ENCODE measurements around the gene METTL23.

GRCh38 chr17:76700270-76700616, 26.4 kb upstream of the METTL23 start:
- no peak for TF ChIP-seq EZH2phosphoT487 (IDR thresholded peaks at IDR 0.05; ENCODE audit: low read length)
- no peak for TF ChIP-seq CTCF (IDR thresholded peaks at IDR 0.05; ENCODE audit: low read length)

Data from MM.1S (cell line).